HG03439 (cell line): Measurements from ENCODE around the gene CYBB.

Source experiments
- ATAC-seq: cut with Tn5 transposase; IDR thresholded peaks from one replicate; pipeline ENCODE4 v1.9.1; 2021; ENCODE audit warnings: mild to moderate bottlenecking, moderate library complexity; ENCODE audit not compliant: unreplicated experiment

The CYBB gene

DNA sequence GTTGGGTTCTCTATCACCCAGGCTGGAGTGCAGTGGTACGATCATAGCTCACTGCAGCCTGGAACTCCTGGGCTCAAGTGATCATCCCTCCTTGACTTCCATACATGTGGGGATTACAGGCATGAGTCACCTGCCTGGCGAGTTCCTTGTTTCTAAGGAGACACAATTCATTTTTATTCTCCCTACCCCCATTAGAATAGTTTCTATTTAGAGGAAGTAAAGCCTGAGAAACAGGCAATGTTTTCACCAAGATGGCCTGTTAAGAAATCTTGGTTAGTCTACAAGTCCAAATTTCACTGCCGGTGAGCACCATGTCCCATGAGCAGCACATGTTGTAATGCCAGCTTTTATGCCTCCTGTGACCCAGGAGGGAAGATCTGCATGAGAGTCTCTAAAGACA is 5.7 kb downstream of the CYBB start:
- no peak for ATAC-seq

DNA sequence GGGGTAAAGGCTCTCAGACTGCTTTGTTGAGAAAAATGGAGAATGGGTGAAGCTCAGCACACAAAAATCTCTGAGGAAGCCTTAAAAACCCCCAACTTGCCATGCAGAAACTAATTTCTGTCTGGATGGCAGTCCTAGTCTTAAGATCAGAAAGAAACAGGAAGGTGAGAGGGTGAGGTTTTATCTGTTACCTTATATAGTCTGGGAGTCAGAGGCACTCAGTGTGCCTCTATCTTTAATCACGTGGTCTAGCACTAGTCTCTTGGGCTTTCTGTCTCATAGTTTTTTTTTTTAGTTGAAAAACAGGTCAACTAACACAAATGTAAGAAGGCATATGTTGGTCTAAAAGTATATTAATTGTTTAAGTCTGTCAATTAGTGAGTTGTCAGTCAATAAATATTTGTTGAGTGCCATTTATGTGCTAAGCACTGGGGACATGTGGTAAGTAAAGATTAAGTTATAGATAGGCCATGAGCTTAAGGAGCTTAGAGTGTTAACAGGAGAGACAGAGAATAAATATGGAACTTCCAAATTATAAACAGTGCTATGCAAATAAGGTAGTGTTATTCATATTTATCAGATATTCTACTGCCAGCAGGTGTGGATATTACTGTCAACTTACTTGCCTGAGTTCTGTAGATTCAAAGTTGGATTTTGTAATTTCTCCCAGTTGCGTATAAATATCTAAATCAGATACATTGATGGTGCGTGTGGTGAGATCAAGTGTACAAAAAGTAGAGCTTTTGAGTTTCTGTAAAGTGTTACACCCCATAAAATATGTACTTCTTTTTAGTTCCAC is 7.0 kb downstream of the CYBB start:
- peak; percentile 83 for ATAC-seq

DNA sequence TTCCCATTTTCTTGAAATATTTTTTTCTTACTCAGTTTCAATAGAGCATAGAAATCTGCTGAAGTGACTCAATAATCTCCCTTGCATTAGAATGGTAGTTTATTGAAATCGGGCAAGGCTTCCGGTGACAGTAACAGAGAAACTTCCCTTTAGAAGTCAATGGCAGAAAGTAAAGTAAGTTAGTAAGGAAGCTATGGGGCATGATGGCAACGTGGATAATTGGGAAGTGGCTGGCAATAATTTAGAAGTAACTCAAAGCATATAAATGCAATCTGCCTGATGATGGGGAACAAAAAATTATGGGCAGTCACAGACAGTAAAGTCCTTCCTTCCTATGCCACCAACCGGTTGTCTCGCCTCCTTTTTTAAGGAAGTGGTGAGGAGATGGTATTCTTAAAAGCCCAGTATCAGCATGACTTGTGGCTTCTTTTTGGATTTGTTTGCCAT is 7.6 kb downstream of the CYBB start:
- peak; percentile 70 for ATAC-seq

DNA sequence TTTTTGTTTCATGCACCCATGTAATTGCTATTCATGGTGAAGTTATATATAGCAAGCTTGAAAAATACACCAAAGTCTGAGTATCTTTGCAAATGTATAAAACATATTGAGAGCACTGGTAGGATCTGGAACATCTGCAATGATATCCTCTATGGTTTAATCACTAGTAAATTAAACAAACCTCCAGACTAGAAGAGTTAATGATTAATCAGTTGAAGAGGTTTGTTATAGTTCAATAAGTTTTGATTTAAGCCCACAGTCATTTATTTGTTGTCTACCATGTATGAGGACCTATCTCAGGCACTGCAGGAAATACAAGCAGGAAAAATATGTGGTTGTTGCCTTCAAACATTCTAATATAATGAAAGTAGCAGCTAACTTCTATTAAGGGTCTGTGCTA is 16.5 kb downstream of the CYBB start:
- ATAC-seq: no peak

DNA sequence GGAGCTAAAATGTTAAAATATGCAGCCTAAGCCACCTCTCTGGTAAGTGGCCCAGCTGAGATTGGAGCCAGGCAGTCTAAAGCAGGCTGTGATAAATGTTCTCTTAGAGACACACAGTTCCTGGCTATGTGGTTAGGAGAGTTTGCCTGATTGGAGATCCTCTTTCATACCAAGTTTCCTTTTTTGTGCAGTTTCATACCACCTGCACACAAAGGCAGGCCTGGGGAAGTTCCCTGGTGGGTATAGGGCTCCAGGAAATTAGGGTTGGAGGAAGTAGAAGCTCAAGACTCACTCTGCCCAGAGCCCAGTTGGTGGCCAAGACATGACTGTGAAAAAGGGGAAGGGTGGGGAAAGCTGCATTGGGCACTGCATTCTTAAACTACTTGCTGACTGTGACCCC is 16.9 kb downstream of the CYBB start:
- no peak for ATAC-seq

DNA sequence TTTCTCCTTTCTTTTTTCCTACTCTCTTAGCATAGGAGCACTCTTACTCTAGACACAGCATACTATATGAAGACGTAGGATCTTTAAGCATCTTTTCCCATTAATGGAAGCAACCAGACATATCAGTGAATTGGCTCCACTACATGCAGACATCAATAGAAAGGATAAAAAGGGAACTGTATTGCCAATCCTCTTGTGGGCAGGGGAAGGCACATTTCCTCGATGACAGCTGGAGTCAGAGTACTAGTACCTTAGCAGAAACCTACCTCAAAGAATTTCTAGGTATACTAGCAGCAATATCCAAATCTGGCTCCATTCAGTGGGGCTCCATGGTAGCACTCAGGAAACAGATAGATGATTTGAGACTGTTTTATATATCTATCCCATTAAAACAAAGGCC is 20.1 kb downstream of the CYBB start:
- no peak for ATAC-seq

DNA sequence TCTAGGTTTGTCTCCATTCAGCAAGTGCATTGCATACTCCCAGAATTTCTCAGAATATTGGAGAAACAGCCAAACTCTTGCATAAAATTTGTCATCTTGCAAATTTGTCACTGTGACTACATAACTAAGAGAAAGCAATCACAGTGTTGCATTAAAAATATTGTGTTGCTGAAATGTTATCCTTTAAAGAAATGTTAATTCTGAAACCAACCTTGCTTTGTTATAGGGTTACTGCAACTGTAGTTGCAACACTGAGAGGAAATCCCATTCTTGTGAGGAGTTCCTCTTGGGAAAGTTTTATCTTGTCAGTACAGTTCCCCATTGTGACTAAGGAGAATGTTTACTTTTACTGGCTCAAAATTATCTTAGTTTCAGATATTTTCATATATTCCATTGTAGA is 20.9 kb downstream of the CYBB start:
- ATAC-seq: no peak

DNA sequence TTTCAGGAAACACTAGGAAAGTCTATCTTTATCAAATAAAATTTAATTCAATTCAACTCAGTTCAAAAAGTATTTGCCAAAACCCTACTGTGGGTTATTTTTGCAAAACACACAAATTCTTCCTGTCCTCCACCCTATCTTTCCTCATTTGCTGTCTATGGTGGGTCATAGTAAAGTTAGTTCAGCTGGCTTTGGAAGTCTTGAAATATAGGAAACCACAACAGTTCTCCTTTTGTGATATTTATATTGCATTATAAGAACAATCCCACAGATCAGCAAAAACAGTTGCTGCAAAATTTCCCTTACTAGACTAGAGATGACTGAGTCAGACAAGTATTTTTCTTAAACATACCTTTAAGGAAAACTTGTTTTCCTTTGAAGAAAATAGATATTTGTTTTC is 22.2 kb downstream of the CYBB start:
- no peak for ATAC-seq

DNA sequence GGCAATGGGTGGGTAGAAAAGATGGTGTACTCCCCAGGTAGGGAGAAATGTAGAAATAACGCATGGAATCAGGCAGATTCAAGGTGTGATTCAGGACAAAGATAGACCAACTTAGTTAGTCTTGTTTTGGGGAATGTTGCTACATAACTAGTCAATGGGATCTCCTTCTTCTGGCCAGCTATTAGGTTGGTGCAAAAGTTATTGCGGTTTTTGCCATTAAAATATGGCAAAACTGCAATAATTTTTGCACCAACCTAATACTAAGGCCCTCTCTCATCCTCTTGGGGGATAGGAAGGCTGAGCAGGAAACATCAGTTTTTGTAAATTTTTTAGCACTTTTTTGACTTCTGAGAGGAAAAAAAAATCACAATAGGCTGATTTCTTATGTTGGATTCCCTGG is 23.2 kb downstream of the CYBB start:
- ATAC-seq: no peak

DNA sequence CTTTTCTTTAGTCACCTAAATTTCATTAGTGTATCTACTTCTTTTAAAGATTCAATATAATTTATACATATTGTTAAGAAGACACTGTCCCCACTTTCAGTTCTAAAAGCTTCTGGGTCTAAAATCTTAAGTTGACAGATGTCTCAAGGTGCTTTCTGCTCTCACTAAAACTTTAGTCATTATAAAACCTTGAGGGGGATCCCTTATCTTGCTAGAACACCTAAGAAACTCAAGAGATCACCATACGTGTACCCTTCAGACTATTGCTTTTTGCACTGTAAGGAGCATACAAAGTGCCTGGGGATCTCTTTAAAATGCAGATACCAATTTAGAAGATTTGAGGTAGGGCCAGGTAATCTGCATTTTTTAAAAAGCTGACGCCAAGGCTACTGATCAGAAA is 30.1 kb downstream of the CYBB start:
- ATAC-seq: no peak

DNA sequence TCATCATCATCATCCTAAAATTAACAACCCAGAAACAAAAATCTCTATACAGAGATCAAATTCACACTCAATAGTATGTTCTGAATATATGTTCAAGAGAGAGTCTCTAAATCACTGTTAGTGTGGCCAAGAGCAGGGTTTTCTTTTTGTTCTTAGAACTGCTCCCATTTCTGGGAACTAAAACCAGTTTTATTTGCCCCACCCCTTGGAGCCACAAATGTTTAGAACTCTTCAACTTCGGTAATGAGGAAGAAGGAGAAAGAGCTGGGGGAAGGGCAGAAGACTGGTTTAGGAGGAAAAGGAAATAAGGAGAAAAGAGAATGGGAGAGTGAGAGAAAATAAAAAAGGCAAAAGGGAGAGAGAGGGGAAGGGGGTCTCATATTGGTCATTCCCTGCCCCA is 32.3 kb downstream of the CYBB start:
- no peak for ATAC-seq

DNA sequence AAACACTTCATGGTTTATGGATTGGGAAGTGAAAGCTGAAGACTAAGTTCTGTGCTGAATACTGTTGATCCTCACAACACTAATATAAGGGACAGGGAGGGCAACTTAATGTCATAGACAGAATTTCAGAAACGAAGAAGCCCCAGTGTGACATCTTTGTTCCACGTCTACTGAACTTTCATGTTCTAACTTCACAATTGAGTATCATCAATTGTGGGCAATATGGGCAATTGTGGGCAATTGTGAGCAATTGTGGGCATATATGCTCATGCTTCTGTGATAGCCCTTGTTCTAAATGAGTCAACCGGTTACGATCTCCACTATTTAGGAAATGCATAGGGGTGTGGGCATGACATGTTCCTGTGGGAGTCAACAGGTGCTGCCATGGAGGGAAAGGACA is 33.7 kb downstream of the CYBB start:
- ATAC-seq: no peak

DNA sequence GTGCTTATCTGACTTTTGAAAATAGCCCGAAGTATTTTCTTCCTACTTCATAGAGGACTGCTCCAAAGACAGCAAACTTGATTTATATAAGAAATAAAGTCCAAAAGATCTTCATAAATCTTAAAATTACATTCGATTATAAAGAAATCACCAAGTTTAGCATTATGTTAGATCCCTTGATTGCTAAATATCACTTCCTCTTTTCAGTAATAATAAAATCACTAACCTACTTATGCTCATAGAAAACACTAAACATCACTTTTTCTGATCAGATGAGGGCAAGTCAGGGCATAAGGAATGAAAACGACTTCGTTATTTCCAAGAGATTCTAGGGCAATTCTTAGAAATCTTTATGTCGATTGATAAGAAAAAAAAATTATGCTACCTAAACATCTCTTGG is 35.5 kb downstream of the CYBB start:
- ATAC-seq: no peak

DNA sequence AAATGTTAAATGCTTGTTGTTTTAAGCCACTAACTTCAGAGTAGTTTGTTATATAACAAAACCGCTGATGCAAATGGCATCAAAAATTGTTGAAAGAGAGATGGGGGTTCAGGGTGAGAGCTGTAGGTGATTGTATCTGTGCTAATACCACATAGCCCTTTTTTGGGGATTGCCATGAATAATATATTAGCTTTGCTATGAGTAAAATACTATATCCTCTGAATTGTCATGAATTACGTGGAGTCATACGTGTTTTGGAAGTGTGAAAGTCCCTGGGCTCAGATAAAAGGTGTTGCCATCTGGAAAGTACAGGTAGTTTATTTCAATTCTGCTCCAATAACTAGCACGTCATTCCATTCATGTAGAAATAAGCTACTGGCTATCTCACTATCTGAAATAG is 36.9 kb downstream of the CYBB start:
- peak; percentile 18 for ATAC-seq

DNA sequence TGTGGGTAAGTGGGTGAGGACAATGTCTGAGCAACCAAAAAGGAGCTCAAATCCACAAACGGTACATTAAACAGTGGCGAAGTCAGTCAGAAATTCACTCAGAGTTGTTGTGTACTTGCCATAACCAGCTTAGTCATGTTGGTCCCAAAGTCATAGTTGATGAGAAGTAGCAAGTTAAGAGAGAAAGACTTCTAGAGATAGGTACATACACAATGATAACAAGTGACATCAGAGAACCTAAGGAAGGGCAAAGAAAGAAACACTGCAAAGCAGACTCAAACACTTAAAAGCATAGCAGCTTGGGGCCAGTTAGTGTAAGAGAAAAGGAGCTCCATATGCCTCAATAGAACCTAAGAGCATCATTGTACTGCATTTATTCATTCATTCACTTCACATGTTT is 37.3 kb downstream of the CYBB start:
- ATAC-seq: peak; percentile 14

DNA sequence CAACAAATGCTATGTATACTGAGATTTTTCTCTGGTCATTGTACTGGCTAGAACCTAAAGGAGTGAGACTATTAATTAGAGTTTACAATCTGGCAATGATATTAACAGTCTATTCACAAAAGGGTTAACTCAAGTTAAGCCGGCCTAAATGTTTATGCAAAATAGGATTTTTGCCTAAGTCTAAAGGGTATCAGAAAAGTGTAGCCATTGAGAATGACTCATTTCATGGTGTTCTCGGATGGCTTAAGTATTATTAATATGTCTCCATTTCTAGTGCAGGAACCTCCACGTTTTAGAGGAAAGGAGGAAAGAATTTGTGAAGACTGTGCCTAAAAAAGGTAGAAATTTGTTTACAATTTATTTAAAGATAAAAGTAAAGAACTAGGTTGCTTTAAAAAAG is 37.7 kb downstream of the CYBB start:
- ATAC-seq: peak; percentile 47

DNA sequence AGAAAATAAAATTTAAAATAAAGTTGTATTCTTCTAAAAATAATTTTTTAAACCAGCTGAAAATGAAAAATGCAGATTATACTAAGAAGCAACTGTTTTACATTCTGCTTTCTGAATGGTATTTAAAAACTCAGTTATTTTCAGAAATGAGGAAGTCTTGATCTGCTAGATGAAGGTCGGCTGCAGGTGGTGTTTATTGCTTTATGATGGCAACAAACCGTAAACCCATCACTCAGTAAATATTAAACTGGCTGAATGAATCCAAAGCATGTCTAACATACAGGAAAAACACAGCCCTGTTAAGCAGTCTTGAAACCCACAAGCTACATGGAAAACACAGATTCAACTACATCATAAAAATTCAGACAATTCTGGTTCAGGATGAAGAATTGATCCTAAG is 38.2 kb downstream of the CYBB start:
- ATAC-seq: no peak

DNA sequence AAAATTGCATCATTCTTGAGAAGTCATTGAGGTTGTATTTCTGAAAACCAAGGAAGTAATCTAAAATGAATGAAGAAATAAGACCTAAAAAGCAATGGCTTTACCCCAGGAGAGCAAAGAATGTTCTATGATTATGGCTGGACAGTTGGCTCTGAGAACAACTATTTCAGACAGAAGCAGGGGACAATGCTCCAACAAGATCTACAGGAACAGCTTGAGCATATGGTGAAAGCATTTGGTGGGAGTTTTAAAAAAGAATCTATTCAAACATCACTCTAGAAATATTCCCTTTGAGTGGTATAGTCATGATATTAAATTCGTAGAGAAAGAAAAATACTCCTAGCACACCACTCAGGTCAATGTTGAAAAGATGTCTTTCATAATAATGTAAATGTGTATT is 40.8 kb downstream of the CYBB start:
- ATAC-seq: no peak

DNA sequence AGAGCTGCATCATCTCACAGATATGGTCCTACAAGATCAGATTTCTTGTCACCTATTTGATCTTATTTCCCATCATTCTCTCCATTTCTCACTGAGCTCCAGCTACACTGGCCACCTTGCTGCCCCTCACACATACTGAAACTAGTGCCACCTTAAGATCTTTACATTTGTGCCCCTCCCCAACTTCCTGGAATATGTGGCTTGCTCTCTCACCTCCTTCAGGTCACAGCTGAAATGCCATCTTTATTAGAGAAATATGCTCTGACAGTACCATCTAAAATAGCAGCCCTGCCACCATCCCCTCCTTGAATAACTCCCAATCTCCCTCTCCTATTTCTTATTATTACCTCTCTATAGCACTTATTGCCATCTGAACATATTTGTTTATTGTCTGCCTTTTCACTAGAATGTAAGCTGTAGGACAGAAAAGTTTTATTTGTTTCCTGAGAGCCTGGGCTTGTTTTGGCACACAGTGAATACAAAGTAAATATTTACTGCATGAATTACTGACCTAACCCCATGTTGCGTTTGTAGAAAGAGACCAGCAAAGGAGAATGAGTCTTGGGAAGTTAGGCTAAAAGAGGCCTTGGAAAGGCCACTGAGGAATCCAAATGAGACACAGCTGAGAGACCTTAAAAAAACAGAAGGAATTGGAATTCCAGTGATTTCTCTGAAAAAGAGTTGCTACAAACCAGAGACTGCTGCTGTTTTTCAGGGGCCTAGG is 44.8 kb downstream of the CYBB start:
- ATAC-seq: no peak

DNA sequence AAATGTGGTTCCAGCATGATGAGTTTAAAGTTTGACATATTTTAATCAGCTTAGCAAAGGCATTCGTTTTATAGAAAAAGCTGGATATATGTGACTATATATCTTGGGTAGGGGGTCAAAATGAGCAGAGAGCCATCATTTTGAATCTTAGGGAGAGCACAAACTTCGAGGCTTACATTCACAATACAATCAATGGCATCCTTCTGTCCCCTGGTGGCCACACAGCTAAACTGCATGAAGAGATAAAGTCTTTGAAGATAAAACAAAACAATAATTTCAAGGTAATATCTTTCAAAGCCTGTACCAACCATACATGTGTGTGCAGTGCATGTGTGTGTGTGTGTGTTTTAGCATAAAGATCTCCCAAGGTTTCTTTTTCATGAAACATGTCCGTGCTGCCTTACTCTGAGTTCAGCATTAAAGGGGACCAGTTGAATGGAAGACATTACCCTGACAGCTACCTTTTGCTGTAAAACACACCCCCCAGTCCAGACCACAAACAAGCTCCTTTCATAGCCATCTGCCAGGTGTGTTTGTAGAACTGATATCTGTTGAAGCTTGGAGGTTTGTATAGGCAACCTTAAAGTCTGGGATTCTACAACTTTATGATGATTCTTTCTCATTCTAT is 45.5 kb downstream of the CYBB start:
- no peak for ATAC-seq

DNA sequence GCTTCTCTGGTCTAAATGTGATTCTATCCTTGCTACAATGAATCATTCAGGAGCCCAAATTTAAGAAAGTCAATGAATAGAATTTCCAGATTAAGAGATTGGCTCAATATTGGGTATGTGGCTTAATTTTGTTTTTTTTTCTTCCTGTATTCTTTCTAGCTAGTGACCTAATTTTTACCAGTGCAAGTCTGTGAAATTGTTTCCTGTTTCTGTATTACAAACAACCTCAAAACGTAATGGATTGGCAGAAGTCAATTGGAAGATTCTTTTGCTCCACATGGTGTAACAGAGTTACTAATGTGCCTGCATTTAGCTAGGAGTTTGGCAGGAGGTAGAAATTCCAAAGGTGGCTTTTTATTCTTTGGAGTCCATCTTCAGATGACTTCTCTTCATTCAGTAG is 49.9 kb downstream of the CYBB start:
- ATAC-seq: no peak

DNA sequence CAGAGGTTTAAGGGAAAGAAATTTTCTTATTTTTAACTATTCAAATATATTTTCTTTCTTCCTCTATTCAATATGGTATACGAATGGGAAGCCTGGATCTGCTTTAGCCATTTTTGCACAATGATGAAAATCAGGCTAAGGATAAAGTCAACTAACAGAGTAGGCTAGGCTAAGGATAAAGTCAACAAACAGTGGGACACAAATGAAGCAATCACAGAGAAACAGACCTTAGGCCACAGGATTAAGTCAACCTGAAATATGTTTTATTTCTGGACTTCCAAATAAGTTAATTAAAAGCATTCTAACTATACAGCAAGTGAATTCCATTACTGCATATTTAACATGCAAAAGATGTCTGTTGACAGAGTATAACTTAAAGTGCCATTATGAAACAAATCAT is 50.5 kb downstream of the CYBB start:
- no peak for ATAC-seq
